ENCODE measurements around the gene ZNF23. TPM values are rescaled to one million over a fixed set of nuclear protein-coding genes. Genes with fewer than 3 reads are reported as not detected.

Gene ZNF23
- total RNA-seq, 1 experiment from 2014 or later = 9.6 TPM

- Histone ChIP-seq H3K9ac (ENCODE audit: extremely low read depth, insufficient read length, low read length) (no peak overlapping the region), H3K4me2 (ENCODE audit: insufficient read depth, insufficient read length, low read length) (no peak overlapping the region), H2BK15ac (ENCODE audit: low read depth, low read length) (no peak overlapping the region), H3K79me1 (ENCODE audit: insufficient read depth, low read depth, low read length, poor library complexity, severe bottlenecking) (no peaks in the 10 kb centered on the region), H3K18ac (ENCODE audit: insufficient read length, low read depth, low read length) (no peak overlapping the region), H4K91ac (ENCODE audit: insufficient read length, low read depth, low read length) (no peak overlapping the region), H2AK5ac (ENCODE audit: insufficient read length, low read length) (no peak overlapping the region), H3K4me1 (ENCODE audit: insufficient read depth, low read length) (no peaks in the 10 kb centered on the region), H3K4ac (ENCODE audit: low read depth, low read length) (no peak overlapping the region), H3K23me2 (ENCODE audit: insufficient read length, low read depth, low read length, poor library complexity, severe bottlenecking) (no peaks in the 10 kb centered on the region), H4K8ac (replicated peaks; ENCODE audit: insufficient read length, low read depth, low read length) (no peak overlapping the region), H3K14ac (ENCODE audit: insufficient read depth, low read length) (no peak overlapping the region), H3K27me3 (ENCODE audit: insufficient read depth, low read length) (no peaks in the 10 kb centered on the region), H4K5ac (ENCODE audit: insufficient read length, low read depth, low read length) (no peak overlapping the region), H3K79me2 (ENCODE audit: insufficient read depth, low read length) (no peaks in the 10 kb centered on the region), H2BK120ac (ENCODE audit: low read depth, low read length, poor library complexity, severe bottlenecking) (no peak overlapping the region), H3K27ac (ENCODE audit: insufficient read length, low read depth, low read length) (no peak overlapping the region), H2BK5ac (ENCODE audit: insufficient read length, low read length) (no peak overlapping the region), H3K9me3 (ENCODE audit: control insufficient read depth, low read depth, low read length) (no peaks in the 10 kb centered on the region), H2AFZ (ENCODE audit: low read length) (no peak overlapping the region), H2BK12ac (ENCODE audit: insufficient read length, low read depth, low read length) (no peak overlapping the region), H3K23ac (ENCODE audit: insufficient read length, low read depth, low read length) (no peak overlapping the region), H4K20me1 (ENCODE audit: control insufficient read depth, insufficient read depth, insufficient read length) (no peaks in the 10 kb centered on the region), H3T11ph (ENCODE audit: low read length) (no peak overlapping the region), H2BK20ac (ENCODE audit: low read depth, low read length, poor library complexity, severe bottlenecking) (no peak overlapping the region), H3K56ac (ENCODE audit: insufficient read length, low read depth, low read length) (no peak overlapping the region)
- Mint-ChIP-seq H3K9me3 (peaks cover 7 to 9% of the 10 kb centered on the region in 2 experiments; a peak in 3 of 5 replicates), H3K27ac (no peak overlapping the region), H3K4me1 (no peaks in the 10 kb centered on the region), H3K27me3 (ENCODE audit: low read depth) (peaks cover 22% of the 10 kb centered on the region), H3K36me3 (ENCODE audit: insufficient read depth in 1 of 3, low read depth in 3 of 3) (peaks cover 0 to 7% (median 4%) of the 10 kb centered on the region in 3 experiments; a peak in 3 of 7 replicates), H3K4me3 (no peak overlapping the region)
- TF ChIP-seq CTCF (conservative IDR thresholded peaks at IDR 0.05) = no peak
- WGBS (ENCODE audit: extremely low coverage, insufficient read length, low lambda C conversion rate) = no CpG with 5 or more reads among the region's 1 CpG
- DNase-seq = no peak
Measured at GRCh38 chr16:71507061-71507460, 45.0 kb upstream of the ZNF23 start.
